ENCODE results near the gene BARHL1. TPM values are rescaled to one million over a fixed set of nuclear protein-coding genes. Genes with fewer than 3 reads are reported as not detected.

Gene BARHL1
- polyA plus RNA-seq, 1 of the 3 experiments (the other 2 are of a cell fraction), result not detected

GRCh38 chr9:132609829-132610228, 27.4 kb downstream of the BARHL1 start:
- H3F3A ChIP-seq (replicated peaks; ENCODE audit: insufficient read depth), result peaks cover 6% of the 10 kb centered on the region
- H2AFZ ChIP-seq (ENCODE audit: low read depth), result no peak overlapping the region
- no peaks in the 10 kb centered on the region for H3K79me2 ChIP-seq (ENCODE audit: insufficient read depth)
- H3K4me1 ChIP-seq (ENCODE audit: control insufficient read depth in 1 of 2, insufficient read depth in 2 of 2, low read depth in 1 of 2, low read length in 1 of 2), result no peaks in the 10 kb centered on the region; a peak in 1 of 4 replicates
- H3K4me2 ChIP-seq, result no peak overlapping the region
- TF ChIP-seq, protein P1, sequence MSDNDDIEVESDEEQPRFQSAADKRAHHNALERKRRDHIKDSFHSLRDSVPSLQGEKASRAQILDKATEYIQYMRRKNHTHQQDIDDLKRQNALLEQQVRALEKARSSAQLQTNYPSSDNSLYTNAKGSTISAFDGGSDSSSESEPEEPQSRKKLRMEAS (IDR thresholded peaks at IDR 0.05; ENCODE audit: low read depth), result peak; percentile 44; the same call in 1 of the 2 replicates
- TF ChIP-seq POLR2AphosphoS5 (IDR thresholded peaks at IDR 0.05; ENCODE audit: low read depth, low read length) (no peak; the same call in 1 of the 2 replicates), FOSL2 (IDR thresholded peaks at IDR 0.05; ENCODE audit: borderline replicate concordance, low read depth) (peak; percentile 80), MXI1 (IDR thresholded peaks at IDR 0.05; ENCODE audit: low read depth, low read length) (no peak), ZBTB33 (IDR thresholded peaks at IDR 0.05; ENCODE audit: borderline replicate concordance, low read depth) (no peak), NFIC (IDR thresholded peaks at IDR 0.05; ENCODE audit: borderline replicate concordance) (peak; percentile 55; the same call in 1 of the 2 replicates), EZH2phosphoT487 (IDR thresholded peaks at IDR 0.05; ENCODE audit: borderline replicate concordance, low read depth) (no peak), RXRA (IDR thresholded peaks at IDR 0.05; ENCODE audit: borderline replicate concordance, low read depth) (peak; percentile 82), RAD21 (IDR thresholded peaks at IDR 0.05; ENCODE audit: low read length) (no peak), EP300 (IDR thresholded peaks at IDR 0.05; ENCODE audit: borderline replicate concordance in 1 of 2, low read depth in 1 of 2, low read length in 1 of 2) (peak in 1 of 2 experiments; percentile 43; a peak in 1 of 4 replicates), JUND (IDR thresholded peaks at IDR 0.05) (peak; percentile 74), TCF12 (IDR thresholded peaks at IDR 0.05) (peak; percentile 86)
- TF ChIP-seq, protein P2, sequence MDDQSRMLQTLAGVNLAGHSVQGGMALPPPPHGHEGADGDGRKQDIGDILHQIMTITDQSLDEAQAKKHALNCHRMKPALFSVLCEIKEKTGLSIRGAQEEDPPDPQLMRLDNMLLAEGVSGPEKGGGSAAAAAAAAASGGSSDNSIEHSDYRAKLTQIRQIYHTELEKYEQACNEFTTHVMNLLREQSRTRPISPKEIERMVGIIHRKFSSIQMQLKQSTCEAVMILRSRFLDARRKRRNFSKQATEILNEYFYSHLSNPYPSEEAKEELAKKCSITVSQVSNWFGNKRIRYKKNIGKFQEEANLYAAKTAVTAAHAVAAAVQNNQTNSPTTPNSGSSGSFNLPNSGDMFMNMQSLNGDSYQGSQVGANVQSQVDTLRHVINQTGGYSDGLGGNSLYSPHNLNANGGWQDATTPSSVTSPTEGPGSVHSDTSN (IDR thresholded peaks at IDR 0.05), result peak; percentile 69
- peaks cover 18% of the 10 kb centered on the region for H4K20me1 ChIP-seq (ENCODE audit: insufficient read depth)
- H3K4me3 ChIP-seq (ENCODE audit: low read depth in 2 of 2, low read length in 1 of 2), result no peak overlapping the region
- H3K9me3 ChIP-seq, result no peaks in the 10 kb centered on the region
- peak overlapping the region in 1 of 2 experiments; percentile 77; a peak in 2 of 4 replicates for H3K27ac ChIP-seq (ENCODE audit: low read depth in 2 of 2, low read length in 1 of 2)
- no peak for DNase-seq
- peaks cover 21 to 62% of the 10 kb centered on the region in 2 experiments for H3K36me3 ChIP-seq (replicated peaks in 1 of 2; ENCODE audit: control insufficient read depth in 1 of 2, insufficient read depth in 2 of 2, low read length in 1 of 2)
- H3K27me3 ChIP-seq (ENCODE audit: insufficient read depth), result no peaks in the 10 kb centered on the region
- WGBS (ENCODE audit: low lambda C conversion rate), result 37% methylated on average over 6 of the region's 7 CpGs
- POLR2A ChIA-PET, result no interaction called here
- H3K9me2 ChIP-seq, result no peaks in the 10 kb centered on the region
- no peak overlapping the region for H3K9ac ChIP-seq
- CTCF ChIA-PET, result interaction anchor here (1.0 kb wide), 1 partner anchor 16 kb away, joined by 3 read pairs; no protein-coding TSS in a partner anchor

GRCh38 chr9:132610661-132611060, 28.3 kb downstream of the BARHL1 start:
- Histone ChIP-seq H3K4me2 (no peak overlapping the region), H3K36me3 (replicated peaks in 1 of 2; ENCODE audit: control insufficient read depth in 1 of 2, insufficient read depth in 2 of 2, low read length in 1 of 2) (peaks cover 28 to 67% of the 10 kb centered on the region in 2 experiments), H3K4me3 (ENCODE audit: low read depth in 2 of 2, low read length in 1 of 2) (no peak overlapping the region), H3F3A (replicated peaks; ENCODE audit: insufficient read depth) (peaks cover 6% of the 10 kb centered on the region), H4K20me1 (ENCODE audit: insufficient read depth) (peaks cover 18% of the 10 kb centered on the region), H3K27me3 (ENCODE audit: insufficient read depth) (no peaks in the 10 kb centered on the region), H3K9me2 (no peaks in the 10 kb centered on the region), H2AFZ (ENCODE audit: low read depth) (no peak overlapping the region), H3K79me2 (ENCODE audit: insufficient read depth) (no peaks in the 10 kb centered on the region), H3K9me3 (no peaks in the 10 kb centered on the region), H3K9ac (no peak overlapping the region), H3K4me1 (ENCODE audit: control insufficient read depth in 1 of 2, insufficient read depth in 2 of 2, low read depth in 1 of 2, low read length in 1 of 2) (no peaks in the 10 kb centered on the region; a peak in 1 of 4 replicates), H3K27ac (ENCODE audit: low read depth in 2 of 2, low read length in 1 of 2) (peak overlapping the region in 1 of 2 experiments; percentile 77; a peak in 2 of 4 replicates)
- ChIA-PET CTCF (interaction anchor here (1.0 kb wide), 1 partner anchor 17 kb away, joined by 3 read pairs; no protein-coding TSS in a partner anchor), POLR2A (no interaction called here)
- DNase-seq, result no peak
- TF ChIP-seq POLR2AphosphoS5 (IDR thresholded peaks at IDR 0.05; ENCODE audit: low read depth, low read length) (no peak), TEAD4 (IDR thresholded peaks at IDR 0.05; ENCODE audit: borderline replicate concordance, insufficient read depth) (no peak), GABPA (IDR thresholded peaks at IDR 0.05; ENCODE audit: low read depth) (no peak), USF1 (IDR thresholded peaks at IDR 0.05; ENCODE audit: borderline replicate concordance, low read depth) (no peak), SMC3 (IDR thresholded peaks at IDR 0.05; ENCODE audit: low read depth, low read length) (no peak)
- WGBS (ENCODE audit: low lambda C conversion rate), result 97% methylated on average over 12 of the region's 12 CpGs

Data from SK-N-SH (cell line).